Measurements from ENCODE around the gene GGA1.
A peak's percentile ranks its signal among the peaks of the same experiment; 100 is the strongest.

GGA1 gene

GRCh38 chr22:37638391-37639069 lies 29.9 kb downstream of the GGA1 start:
- ChIA-PET POLR2A (interaction anchor here (0.9 to 1.6 kb wide), 2 partner anchors 9 to 37 kb away, joined by 3 to 8 read pairs; partner anchors contain the start of gene LGALS1), CTCF (interaction anchor here (14.6 to 29.4 kb wide), 4 partner anchors 0 to 44 kb away, joined by 333 to 454 read pairs (median 442); partner anchors contain the start of genes LGALS1, NOL12, PDXP and SH3BP1)
- peak overlapping the region; percentile 78 for H3K4me3 ChIP-seq (ENCODE audit: low read depth, low read length)
- no peak for DNase-seq (ENCODE audit: low read depth, low spot score)
- TF ChIP-seq CTCF (IDR thresholded peaks at IDR 0.05; ENCODE audit: insufficient read depth, low read length, missing control alignments), result no peak

GRCh38 chr22:37639070-37639760 lies 30.6 kb downstream of the GGA1 start, which contains the start of gene SH3BP1:
TSS of gene SH3BP1 (plus strand) at chr22:37639669. CDS start at chr22:37639788, 119 bp downstream.
- H3K4me3 ChIP-seq (ENCODE audit: low read depth, low read length), result peak within 1 kb of the TSS; percentile 78
- ChIA-PET POLR2A (interaction anchor here (1.1 to 1.2 kb wide), 2 partner anchors 37 to 42 kb away, joined by 3 to 5 read pairs; no protein-coding TSS in a partner anchor), CTCF (interaction anchor here (1.1 to 18.2 kb wide), 6 partner anchors 16 to 94 kb away, joined by 3 to 454 read pairs (median 168); partner anchors contain the start of genes LGALS1, NOL12 and PDXP)
- no peak for DNase-seq (ENCODE audit: low read depth, low spot score)
- TF ChIP-seq CTCF (IDR thresholded peaks at IDR 0.05; ENCODE audit: insufficient read depth, low read length, missing control alignments), result no peak

- CTCF ChIA-PET, result interaction anchor here (1.1 to 18.2 kb wide), 7 partner anchors 16 to 152 kb away, joined by 3 to 454 read pairs (median 131); partner anchors contain the start of genes LGALS1, NOL12 and PDXP
- no peak for TF ChIP-seq CTCF (IDR thresholded peaks at IDR 0.05; ENCODE audit: insufficient read depth, low read length, missing control alignments)
- no peak for DNase-seq (ENCODE audit: low read depth, low spot score)
- POLR2A ChIA-PET, result interaction anchor here (1.1 to 1.2 kb wide), 2 partner anchors 36 to 42 kb away, joined by 3 to 5 read pairs; no protein-coding TSS in a partner anchor
- peak overlapping the region; percentile 78 for H3K4me3 ChIP-seq (ENCODE audit: low read depth, low read length)
Observed at GRCh38 chr22:37639771-37640590, 31.3 kb downstream of the GGA1 start.

GRCh38 chr22:37640591-37641560 lies 32.2 kb downstream of the GGA1 start:
- ChIA-PET CTCF (interaction anchor here (1.2 to 18.2 kb wide), 12 partner anchors 17 to 151 kb away, joined by 4 to 454 read pairs (median 25); partner anchors contain the start of genes LGALS1, NOL12, PDXP and TRIOBP), POLR2A (interaction anchor here (1.1 to 4.2 kb wide), 3 partner anchors 35 to 41 kb away, joined by 3 to 49 read pairs (median 5); no protein-coding TSS in a partner anchor)
- TF ChIP-seq CTCF (IDR thresholded peaks at IDR 0.05; ENCODE audit: insufficient read depth, low read length, missing control alignments), result no peak
- DNase-seq (ENCODE audit: low read depth, low spot score), result no peak
- peak overlapping the region; percentile 78 for H3K4me3 ChIP-seq (ENCODE audit: low read depth, low read length)

- no peak for DNase-seq (ENCODE audit: low read depth, low spot score)
- ChIA-PET CTCF (interaction anchor here (1.0 to 18.2 kb wide), 17 partner anchors 18 to 193 kb away, joined by 3 to 454 read pairs (median 19); partner anchors contain the start of genes GCAT, LGALS1, NOL12 and PDXP), POLR2A (interaction anchor here (4.2 kb wide), 1 partner anchor 39 kb away, joined by 49 read pairs; no protein-coding TSS in a partner anchor)
- TF ChIP-seq CTCF (IDR thresholded peaks at IDR 0.05; ENCODE audit: insufficient read depth, low read length, missing control alignments), result no peak
- H3K4me3 ChIP-seq (ENCODE audit: low read depth, low read length), result no peak overlapping the region
Observed at GRCh38 chr22:37641561-37641949, 32.9 kb downstream of the GGA1 start.

Measured in AG04449 (cell line).